Small intestine (tissue), 7 donors: ENCODE measurements around the gene TNPO2. TPM values are rescaled to one million over a fixed set of nuclear protein-coding genes. Genes with fewer than 3 reads are reported as not detected.
A peak's percentile ranks its signal among the peaks of the same experiment; 100 is the strongest.
"Not testable (repeated sequence)": the region's sequence is repeated elsewhere in the genome, so short reads cannot be mapped to it uniquely, and the experiment has no call there.

Source experiments
- DNase-seq, 2 donors: peaks; one replicate each; pipeline versions ENCODE4 v3.0.0 to v3.0.0-alpha.2; 2013
- FAIRE-seq: peaks from 2 replicates; lab custom pipeline; 2012; peaks lifted over from hg19 to GRCh38; lab: Jason Lieb, UNC
- H3K27ac ChIP-seq, 3 donors: one replicate each; pipeline ENCODE4 v1.5.1; 2013; ENCODE audit warnings: low read length in 2 of 3, mild to moderate bottlenecking in 2 of 3, control low read depth in 1 of 3, inconsistent platforms in 1 of 3, low read depth in 1 of 3, moderate library complexity in 1 of 3
- H3K27me3 ChIP-seq, 3 donors: one replicate each; pipeline ENCODE4 v1.6.1; 2013; ENCODE audit warnings: low read length in 3 of 3, inconsistent platforms in 1 of 3; ENCODE audit not compliant: control insufficient read depth in 3 of 3, insufficient read depth in 3 of 3
- H3K36me3 ChIP-seq, 3 donors: one replicate each; pipeline ENCODE4 v1.6.1; 2013; ENCODE audit warnings: low read length in 3 of 3, inconsistent platforms in 1 of 3, low read depth in 1 of 3, mild to moderate bottlenecking in 1 of 3, moderate library complexity in 1 of 3; ENCODE audit not compliant: control insufficient read depth in 3 of 3, insufficient read depth in 2 of 3
- H3K4me1 ChIP-seq, 3 donors: one replicate each; pipeline ENCODE4 v1.6.1; 2013; ENCODE audit warnings: low read length in 2 of 3, inconsistent platforms in 1 of 3, low read depth in 1 of 3, mild to moderate bottlenecking in 1 of 3, moderate library complexity in 1 of 3; ENCODE audit not compliant: control insufficient read depth in 3 of 3, insufficient read depth in 2 of 3
- H3K4me3 ChIP-seq, 3 donors: one replicate each; pipeline ENCODE4 v1.5.1; 2013; ENCODE audit warnings: low read length in 3 of 3, control low read depth in 1 of 3, inconsistent platforms in 1 of 3, low read depth in 1 of 3, mild to moderate bottlenecking in 1 of 3, moderate library complexity in 1 of 3
- H3K9me3 ChIP-seq, 2 donors: one replicate each; pipeline ENCODE4 v1.6.1; 2013; ENCODE audit warnings: low read depth in 1 of 2, low read length in 1 of 2; ENCODE audit not compliant: control insufficient read depth in 2 of 2, insufficient read depth in 1 of 2
- WGBS, 3 donors: extraction: QIAGEN DNeasy Blood & Tissue Kit; methylation state at CpG; one replicate each; pipeline ENCODE4 v1.1.7; 2013; 5-methylcytosine and 5-hydroxymethylcytosine counted together
- polyA plus RNA-seq, 4 donors: library from polyadenylated mRNA; stranded (reverse) in 3 of 4; unstranded in 1 of 4; fragments of 200-250 nt in 3 of 4; fragments of 120-200 nt in 1 of 4; gene quantifications; one replicate each; pipeline versions ENCODE4 v1.2.1 to v1.2.3, GENCODE V29; 2013
- donor health status: healthy with polysubstance abuse.
- donor health status: control.
- donor health status: control.
- donor health status: Bipolar disorder and iron deficiency.
- donor health status: healthy.

Gene TNPO2
- polyA plus RNA-seq, 4 donors = 9.8 to 41.3 (median 19.7) TPM

GRCh38 chr19:12731337-12731736 is 7.6 kb upstream of the TNPO2 start:
- Histone ChIP-seq H3K4me1 (peaks cover 0 to 20% (median 3%) of the 10 kb centered on the region in 3 donors), H3K27me3 (no peaks in the 10 kb centered on the region), H3K27ac (no peak overlapping the region), H3K9me3 (no peaks in the 10 kb centered on the region), H3K36me3 (peaks cover 6 to 61% (median 12%) of the 10 kb centered on the region in 3 donors), H3K4me3 (no peak overlapping the region)
- FAIRE-seq (no peak), DNase-seq (no peak)
- WGBS, 3 donors = 90 to 94% (median 91%) methylated on average over 22 to 24 of the region's 24 CpGs

- Histone ChIP-seq H3K9me3 (no peaks in the 10 kb centered on the region), H3K4me3 (no peak overlapping the region), H3K27me3 (no peaks in the 10 kb centered on the region), H3K27ac (no peak overlapping the region), H3K36me3 (peaks cover 6 to 61% (median 12%) of the 10 kb centered on the region in 3 donors), H3K4me1 (peaks cover 0 to 16% (median 3%) of the 10 kb centered on the region in 3 donors)
- FAIRE-seq (no peak), DNase-seq (no peak)
- 76 to 85% (median 77%) methylated on average over 3 of the region's 3 CpGs for WGBS, 3 donors
Observed at GRCh38 chr19:12730064-12730463, 6.3 kb upstream of the TNPO2 start.

- DNase-seq (no peak), FAIRE-seq (no peak)
- Histone ChIP-seq H3K36me3 (peaks cover 6 to 57% (median 12%) of the 10 kb centered on the region in 3 donors), H3K27ac (no peak overlapping the region), H3K4me1 (peaks cover 0 to 17% (median 0%) of the 10 kb centered on the region in 3 donors), H3K9me3 (no peaks in the 10 kb centered on the region), H3K27me3 (no peaks in the 10 kb centered on the region), H3K4me3 (no peak overlapping the region)
- WGBS, 3 donors = 94 to 96% (median 94%) methylated on average over 9 of the region's 9 CpGs
Observed at GRCh38 chr19:12727745-12728433, 4.2 kb upstream of the TNPO2 start.

GRCh38 chr19:12726988-12727316 is 3.2 kb upstream of the TNPO2 start:
- WGBS, 3 donors = 82 to 92% (median 91%) methylated on average over 2 of the region's 2 CpGs
- no peaks in the 10 kb centered on the region for H3K27me3 ChIP-seq
- no peak overlapping the region for H3K4me3 ChIP-seq
- FAIRE-seq (no peak), DNase-seq (no peak)
- H3K4me1 ChIP-seq = peaks cover 0 to 10% (median 0%) of the 10 kb centered on the region in 3 donors
- H3K36me3 ChIP-seq = peaks cover 6 to 48% (median 12%) of the 10 kb centered on the region in 3 donors
- no peaks in the 10 kb centered on the region for H3K9me3 ChIP-seq
- no peak overlapping the region for H3K27ac ChIP-seq

- H3K27me3 ChIP-seq, H3K4me1 ChIP-seq, H3K4me3 ChIP-seq, H3K27ac ChIP-seq, DNase-seq, H3K9me3 ChIP-seq, FAIRE-seq: not testable (repeated sequence)
- 88 to 94% (median 94%) methylated on average over 10 of the region's 10 CpGs for WGBS, 3 donors
- H3K36me3 ChIP-seq = peaks cover 6 to 36% (median 10%) of the 10 kb centered on the region in 3 donors
Observed at GRCh38 chr19:12725612-12726011, 1.9 kb upstream of the TNPO2 start.

- no peak for FAIRE-seq
- Histone ChIP-seq H3K27ac (peak overlapping the region; percentile 15 to 91 (median 87)), H3K4me1 (peaks cover 0 to 12% (median 4%) of the 10 kb centered on the region in 3 donors), H3K36me3 (peaks cover 0 to 32% (median 7%) of the 10 kb centered on the region in 3 donors), H3K4me3 (peak overlapping the region; percentile 33 to 72 (median 45)), H3K9me3 (no peaks in the 10 kb centered on the region), H3K27me3 (no peaks in the 10 kb centered on the region)
- no peak for DNase-seq
- 0% methylated on average over 7 of the region's 7 CpGs for WGBS, 3 donors
Observed at GRCh38 chr19:12723381-12723640, 421 bp downstream of the TNPO2 start.

GRCh38 chr19:12722566-12723380 is 959 bp downstream of the TNPO2 start:
- Histone ChIP-seq H3K4me3 (peak overlapping the region; percentile 72 to 95 (median 91)), H3K9me3 (no peaks in the 10 kb centered on the region), H3K27me3 (no peaks in the 10 kb centered on the region), H3K4me1 (peaks cover 0 to 12% (median 4%) of the 10 kb centered on the region in 3 donors), H3K27ac (peak overlapping the region; percentile 15 to 93 (median 91)), H3K36me3 (peaks cover 0 to 32% (median 9%) of the 10 kb centered on the region in 3 donors)
- peak; percentile 15 for FAIRE-seq
- peak; percentile 99 for DNase-seq
- WGBS, 3 donors = 0 to 1% (median 1%) methylated on average over 31 to 32 of the region's 32 CpGs

- DNase-seq (peak; percentile 50 to 87), FAIRE-seq (no peak)
- Histone ChIP-seq H3K27me3 (no peaks in the 10 kb centered on the region), H3K27ac (peak overlapping the region; percentile 69 to 93 (median 91)), H3K36me3 (peaks cover 0 to 36% (median 9%) of the 10 kb centered on the region in 3 donors), H3K4me1 (peaks cover 0 to 12% (median 4%) of the 10 kb centered on the region in 3 donors), H3K9me3 (no peaks in the 10 kb centered on the region), H3K4me3 (peak overlapping the region; percentile 72 to 95 (median 91))
- WGBS, 3 donors = 1% methylated on average over 55 to 65 of the region's 65 CpGs
Observed at GRCh38 chr19:12721656-12722565, 1.8 kb downstream of the TNPO2 start.
